MM.1S (cell line): Measurements from ENCODE around the gene SECISBP2.
A peak's percentile ranks its signal among the peaks of the same experiment; 100 is the strongest.

Experiments
- DNase-seq: peaks from one replicate; pipeline ENCODE4 v3.0.0-alpha.2; 2015
- H2AFZ ChIP-seq: fragments of 300-600 bp; sonication (generic); 2 replicates; pipeline ENCODE4 v1.6.0; 2016; ENCODE audit warnings: antibody characterized with exemption, low read length
- H3F3A ChIP-seq: fragments of 300-600 bp; sonication (generic); 2 replicates; pipeline ENCODE4 v1.6.1; 2016; ENCODE audit warnings: mild to moderate bottlenecking, antibody characterized with exemption, low read length, moderate library complexity, mixed read lengths; ENCODE audit not compliant: insufficient read depth
- H3K27ac ChIP-seq: fragments of 300-600 bp; sonication (generic); 2 replicates; pipeline ENCODE4 v1.5.1; 2016; ENCODE audit warnings: mild to moderate bottlenecking, low read length
- H3K27me3 ChIP-seq: fragments of 300-600 bp; sonication (generic); replicated peaks from 2 replicates; pipeline ENCODE4 v1.6.0; 2016; ENCODE audit warnings: low read length; ENCODE audit not compliant: insufficient read depth
- H3K36me3 ChIP-seq: fragments of 300-600 bp; sonication (generic); replicated peaks from 2 replicates; pipeline ENCODE4 v1.6.1; 2016; ENCODE audit warnings: mild to moderate bottlenecking, low read length, mixed read lengths; ENCODE audit not compliant: insufficient read depth
- H3K4me1 ChIP-seq: fragments of 300-600 bp; sonication (generic); 2 replicates; pipeline ENCODE4 v1.6.1; 2016; ENCODE audit warnings: low read length, mixed read lengths
- H3K4me2 ChIP-seq: fragments of 300-600 bp; sonication (generic); 2 replicates; pipeline ENCODE4 v1.6.0; 2016; ENCODE audit warnings: low read depth, low read length
- H3K4me3 ChIP-seq: fragments of 300-600 bp; sonication (generic); 2 replicates; pipeline ENCODE4 v1.5.1; 2016; ENCODE audit warnings: low read length, mixed read lengths
- H3K79me2 ChIP-seq: fragments of 300-600 bp; sonication (generic); 2 replicates; pipeline ENCODE4 v1.6.1; 2016; ENCODE audit warnings: mixed run types, low read length, mixed read lengths
- H3K9ac ChIP-seq: fragments of 300-600 bp; sonication (generic); 2 replicates; pipeline ENCODE4 v1.6.1; 2016; ENCODE audit warnings: low read length, mixed read lengths
- H3K9me2 ChIP-seq: fragments of 300-600 bp; sonication (generic); replicated peaks from 2 replicates; pipeline ENCODE4 v1.6.1; 2016; ENCODE audit warnings: mild to moderate bottlenecking, low read length, mixed read lengths; ENCODE audit not compliant: insufficient read depth
- H3K9me3 ChIP-seq: fragments of 300-600 bp; sonication (generic); replicated peaks from 2 replicates; pipeline ENCODE4 v1.6.1; 2016; ENCODE audit warnings: mild to moderate bottlenecking, low read length, mixed read lengths; ENCODE audit not compliant: insufficient read depth
- H4K20me1 ChIP-seq: fragments of 300-600 bp; sonication (generic); 2 replicates; pipeline ENCODE4 v1.6.1; 2016; ENCODE audit warnings: mild to moderate bottlenecking, low read length, moderate library complexity, mixed read lengths; ENCODE audit not compliant: insufficient read depth
- CTCF ChIP-seq: fragments of 300-600 bp; sonication (generic); IDR thresholded peaks from 2 replicates; pipeline ENCODE4 v1.5.1; 2016; ENCODE audit warnings: antibody characterized with exemption, low read length, mixed read lengths
- EZH2 ChIP-seq: fragments of 300-600 bp; sonication (generic); optimal IDR thresholded peaks from 2 replicates; pipeline ENCODE3; 2017; ENCODE audit warnings: low read depth, mild to moderate bottlenecking, antibody characterized with exemption, low read length, mixed read lengths
- EZH2phosphoT487 ChIP-seq: fragments of 300-600 bp; sonication (generic); IDR thresholded peaks from 2 replicates; pipeline ENCODE4 v1.6.1; 2018; ENCODE audit warnings: antibody characterized with exemption, low read length

SECISBP2 gene

GRCh38 chr9:89313842-89314241 lies 4.5 kb upstream of the SECISBP2 start:
- H3F3A ChIP-seq = peaks cover 53% of the 10 kb centered on the region
- no peaks in the 10 kb centered on the region for H3K9me2 ChIP-seq
- H3K4me2 ChIP-seq = peak overlapping the region; percentile 93
- TF ChIP-seq EZH2 (no peak), EZH2phosphoT487 (no peak), CTCF (no peak)
- H3K79me2 ChIP-seq = peaks cover 72% of the 10 kb centered on the region
- H3K9me3 ChIP-seq = no peaks in the 10 kb centered on the region
- H3K9ac ChIP-seq = peak overlapping the region; percentile 85; the same call in 1 of the 2 replicates
- peaks cover 13% of the 10 kb centered on the region; the same call in 1 of the 2 replicates for H4K20me1 ChIP-seq
- no peaks in the 10 kb centered on the region for H3K27me3 ChIP-seq
- H3K36me3 ChIP-seq = peaks cover 12% of the 10 kb centered on the region; the same call in 1 of the 2 replicates
- H3K4me1 ChIP-seq = peaks cover 41% of the 10 kb centered on the region
- H3K27ac ChIP-seq = peak overlapping the region; percentile 17; the same call in 1 of the 2 replicates
- H2AFZ ChIP-seq = no peak overlapping the region
- peak overlapping the region; percentile 94 for H3K4me3 ChIP-seq
- no peak for DNase-seq

GRCh38 chr9:89314955-89315354 lies 3.3 kb upstream of the SECISBP2 start:
- no peak for TF ChIP-seq EZH2phosphoT487
- no peak for TF ChIP-seq EZH2
- no peak for TF ChIP-seq CTCF
- Histone ChIP-seq H3K4me3 (no peak overlapping the region), H3K9me3 (no peaks in the 10 kb centered on the region), H3K27me3 (no peaks in the 10 kb centered on the region), H3F3A (peaks cover 64% of the 10 kb centered on the region), H3K4me2 (peak overlapping the region; percentile 93; the same call in 1 of the 2 replicates), H3K9me2 (no peaks in the 10 kb centered on the region), H3K27ac (peak overlapping the region; percentile 17; the same call in 1 of the 2 replicates), H3K36me3 (peaks cover 12% of the 10 kb centered on the region; the same call in 1 of the 2 replicates), H3K79me2 (peaks cover 80% of the 10 kb centered on the region), H2AFZ (no peak overlapping the region), H3K9ac (no peak overlapping the region), H3K4me1 (peaks cover 45% of the 10 kb centered on the region), H4K20me1 (peaks cover 13% of the 10 kb centered on the region; the same call in 1 of the 2 replicates)
- DNase-seq = no peak

GRCh38 chr9:89315482-89315881 lies 2.8 kb upstream of the SECISBP2 start:
- no peak for TF ChIP-seq CTCF
- TF ChIP-seq EZH2 = no peak
- no peak for TF ChIP-seq EZH2phosphoT487
- no peak overlapping the region for H3K4me3 ChIP-seq
- H3K36me3 ChIP-seq = peaks cover 12% of the 10 kb centered on the region; the same call in 1 of the 2 replicates
- H3F3A ChIP-seq = peaks cover 64% of the 10 kb centered on the region
- no peaks in the 10 kb centered on the region for H3K9me2 ChIP-seq
- H4K20me1 ChIP-seq = peaks cover 13% of the 10 kb centered on the region; the same call in 1 of the 2 replicates
- peaks cover 80% of the 10 kb centered on the region for H3K79me2 ChIP-seq
- no peak overlapping the region for H3K27ac ChIP-seq
- no peaks in the 10 kb centered on the region for H3K27me3 ChIP-seq
- no peaks in the 10 kb centered on the region for H3K9me3 ChIP-seq
- H3K4me2 ChIP-seq = peak overlapping the region; percentile 93; the same call in 1 of the 2 replicates
- no peak overlapping the region for H3K9ac ChIP-seq
- DNase-seq = no peak
- no peak overlapping the region for H2AFZ ChIP-seq
- peaks cover 46% of the 10 kb centered on the region for H3K4me1 ChIP-seq
